GM12892 (cell line): ENCODE measurements around the gene CDKN2AIPNL.

ENCODE experiments used
- POLR2A ChIP-seq: IDR thresholded peaks from 2 replicates; pipeline ENCODE4 v1.6.1; 2011; ENCODE audit warnings: low read depth, low read length, control low read depth
- POLR2AphosphoS5 ChIP-seq: IDR thresholded peaks from 2 replicates; pipeline ENCODE4 v1.6.1; 2011; ENCODE audit warnings: low read depth, low read length, control low read depth

- no peak for TF ChIP-seq POLR2AphosphoS5
- no peak for TF ChIP-seq POLR2A
These were observed 2.4 kb downstream of the CDKN2AIPNL start for GRCh38 chr5:134409321-134409720.
